ENCODE results near the gene MYO1E.

The MYO1E gene

GRCh38 chr15:59385171-59385570 is 12.5 kb upstream of the MYO1E start:
- DNase-seq, result no peak

GRCh38 chr15:59384507-59384906 is 11.8 kb upstream of the MYO1E start:
- DNase-seq, result no peak

GRCh38 chr15:59380902-59381610 is 8.4 kb upstream of the MYO1E start:
- DNase-seq, result no peak

- DNase-seq, result no peak
Observed at GRCh38 chr15:59379531-59379930, 6.9 kb upstream of the MYO1E start.

- DNase-seq, result no peak
Observed at GRCh38 chr15:59378855-59379254, 6.2 kb upstream of the MYO1E start.

GRCh38 chr15:59377924-59378323 is 5.3 kb upstream of the MYO1E start:
- no peak for DNase-seq

GRCh38 chr15:59376733-59377132 is 4.1 kb upstream of the MYO1E start:
- DNase-seq, result no peak

GRCh38 chr15:59373215-59373614 is 544 bp upstream of the MYO1E start:
- DNase-seq, result no peak

- DNase-seq, result peak; percentile 58
Observed at GRCh38 chr15:59371458-59372351, 966 bp downstream of the MYO1E start.

GRCh38 chr15:59369597-59369996 is 3.1 kb downstream of the MYO1E start:
- no peak for DNase-seq

GRCh38 chr15:59367022-59367451 is 5.6 kb downstream of the MYO1E start:
- no peak for DNase-seq

GRCh38 chr15:59366333-59367021 is 6.2 kb downstream of the MYO1E start:
- no peak for DNase-seq

GRCh38 chr15:59364248-59364647 is 8.4 kb downstream of the MYO1E start:
- no peak for DNase-seq

- no peak for DNase-seq
Observed at GRCh38 chr15:59362331-59362730, 10.3 kb downstream of the MYO1E start.

GRCh38 chr15:59360896-59361295 is 11.8 kb downstream of the MYO1E start:
- no peak for DNase-seq

- no peak for DNase-seq
Observed at GRCh38 chr15:59360305-59360704, 12.4 kb downstream of the MYO1E start.

- DNase-seq, result no peak
Observed at GRCh38 chr15:59355730-59356129, 16.9 kb downstream of the MYO1E start.

GRCh38 chr15:59354417-59355031 is 18.1 kb downstream of the MYO1E start:
- DNase-seq, result peak; percentile 27

GRCh38 chr15:59353994-59354416 is 18.7 kb downstream of the MYO1E start:
- DNase-seq, result peak; percentile 25

GRCh38 chr15:59352683-59353082 is 20.0 kb downstream of the MYO1E start:
- no peak for DNase-seq

GRCh38 chr15:59352189-59352588 is 20.5 kb downstream of the MYO1E start:
- no peak for DNase-seq

GRCh38 chr15:59350421-59350732 is 22.3 kb downstream of the MYO1E start:
- DNase-seq, result no peak
